NCI-H69 (cell line): Measurements from ENCODE around the gene SRSF3.

Experiments used
- DNase-seq: peaks from one replicate; lab custom pipeline; 2025; lab: John Stamatoyannopoulos, UW

Gene SRSF3

GRCh38 chr6:36623547-36624459 lies 29.6 kb downstream of the SRSF3 start:
- peak; percentile 94 for DNase-seq

GRCh38 chr6:36624461-36625157 lies 30.4 kb downstream of the SRSF3 start:
- DNase-seq: no peak

DNA sequence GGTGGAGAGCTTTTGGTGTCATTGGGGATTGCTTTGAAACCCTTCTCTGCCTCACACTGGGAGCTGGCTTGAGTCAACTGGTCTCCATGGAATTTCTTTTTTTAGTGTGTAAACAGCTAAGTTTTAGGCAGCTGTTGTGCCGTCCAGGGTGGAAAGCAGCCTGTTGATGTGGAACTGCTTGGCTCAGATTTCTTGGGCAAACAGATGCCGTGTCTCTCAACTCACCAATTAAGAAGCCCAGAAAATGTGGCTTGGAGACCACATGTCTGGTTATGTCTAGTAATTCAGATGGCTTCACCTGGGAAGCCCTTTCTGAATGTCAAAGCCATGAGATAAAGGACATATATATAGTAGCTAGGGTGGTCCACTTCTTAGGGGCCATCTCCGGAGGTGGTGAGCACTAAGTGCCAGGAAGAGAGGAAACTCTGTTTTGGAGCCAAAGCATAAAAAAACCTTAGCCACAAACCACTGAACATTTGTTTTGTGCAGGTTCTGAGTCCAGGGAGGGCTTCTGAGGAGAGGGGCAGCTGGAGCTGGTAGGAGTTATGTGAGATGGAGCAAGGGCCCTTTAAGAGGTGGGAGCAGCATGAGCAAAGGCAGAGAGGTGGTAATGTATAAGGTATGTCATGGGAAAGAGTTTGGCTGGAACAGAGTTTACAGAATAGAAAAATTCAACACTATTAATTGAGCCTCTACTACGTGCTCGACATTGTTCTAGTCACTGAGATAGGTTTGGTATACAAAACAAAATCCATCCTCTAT lies 31.2 kb downstream of the SRSF3 start:
- DNase-seq: peak; percentile 96

DNA sequence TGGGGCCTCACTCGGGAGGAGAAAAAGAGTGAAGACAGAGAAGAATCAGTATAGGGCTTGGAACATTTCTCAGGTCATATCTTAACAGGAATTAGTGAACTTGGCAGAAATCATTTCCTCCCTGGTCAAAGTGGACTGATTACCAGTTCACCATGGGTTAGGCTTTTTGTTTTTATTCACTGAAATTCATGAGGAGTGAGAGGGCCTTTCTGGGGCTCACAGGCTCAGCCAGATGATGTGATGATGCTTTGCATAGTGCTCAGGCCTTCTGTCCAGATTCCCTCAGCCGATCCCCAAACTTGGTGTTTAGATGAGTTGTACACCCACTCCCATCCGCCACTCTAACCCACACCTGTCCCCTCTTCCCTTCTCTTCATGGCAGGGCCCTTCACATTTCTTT lies 32.5 kb downstream of the SRSF3 start:
- DNase-seq: no peak

- no peak for DNase-seq
Measured at GRCh38 chr6:36627141-36627540, 33.0 kb downstream of the SRSF3 start.

GRCh38 chr6:36627801-36628246 lies 33.7 kb downstream of the SRSF3 start:
- peak; percentile 74 for DNase-seq

- no peak for DNase-seq
Measured at GRCh38 chr6:36629784-36630183, 35.6 kb downstream of the SRSF3 start.

DNA sequence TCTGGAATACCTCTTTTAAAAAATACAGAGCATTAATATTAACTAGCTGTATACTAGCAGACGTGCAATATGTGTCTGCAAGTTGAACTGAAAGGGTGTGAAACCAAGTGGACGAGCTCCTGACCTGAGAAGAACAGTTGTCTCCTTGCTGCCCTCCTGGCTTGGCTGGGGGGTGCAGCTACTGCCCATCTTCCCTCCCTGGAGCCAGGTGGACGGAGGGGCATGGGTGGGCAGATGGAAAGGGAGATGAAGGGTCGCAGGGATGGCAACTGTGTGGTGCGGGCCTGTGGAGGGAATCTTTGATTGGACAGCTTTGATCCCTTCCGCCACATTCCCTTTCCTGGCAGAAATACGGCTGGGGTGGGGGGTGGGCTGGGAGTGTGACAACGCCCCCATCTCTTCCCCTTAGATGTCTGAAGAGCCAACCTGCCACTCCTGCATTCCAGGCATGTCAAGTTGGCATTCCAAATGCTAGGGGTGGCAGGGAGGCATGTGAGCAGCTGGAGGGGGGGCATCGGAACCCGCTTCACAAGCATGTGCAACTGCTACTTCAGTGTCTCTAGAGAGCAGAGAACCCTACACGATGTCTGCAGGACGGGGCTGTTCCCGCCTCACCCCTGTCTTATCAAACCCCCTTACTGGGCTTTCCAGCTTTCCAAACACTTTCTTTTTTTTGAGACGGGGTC lies 37.3 kb downstream of the SRSF3 start:
- DNase-seq: no peak

- no peak for DNase-seq
Measured at GRCh38 chr6:36633370-36633769, 39.2 kb downstream of the SRSF3 start.

DNA sequence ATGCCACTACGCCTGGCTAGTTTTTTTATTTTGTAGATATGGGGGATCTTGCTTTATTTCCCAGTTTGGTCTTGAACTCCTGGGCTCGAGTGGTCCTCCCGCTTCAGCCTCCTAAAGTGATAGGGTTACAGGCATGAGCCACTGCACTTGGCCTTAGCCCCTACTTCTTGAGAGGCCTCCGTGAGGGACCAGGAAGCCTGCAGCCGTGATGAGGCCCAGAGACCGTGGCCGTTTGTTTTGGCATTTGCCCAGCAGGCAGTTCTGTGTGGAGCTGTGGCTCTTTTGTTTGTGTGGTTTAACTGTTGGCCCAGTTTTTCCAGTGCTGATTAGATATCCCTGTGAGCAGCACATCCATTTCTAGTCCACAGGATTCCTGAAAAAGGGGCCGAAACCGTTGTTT lies 39.8 kb downstream of the SRSF3 start:
- DNase-seq: peak; percentile 82

GRCh38 chr6:36634317-36635108 lies 40.4 kb downstream of the SRSF3 start:
- DNase-seq: no peak

DNA sequence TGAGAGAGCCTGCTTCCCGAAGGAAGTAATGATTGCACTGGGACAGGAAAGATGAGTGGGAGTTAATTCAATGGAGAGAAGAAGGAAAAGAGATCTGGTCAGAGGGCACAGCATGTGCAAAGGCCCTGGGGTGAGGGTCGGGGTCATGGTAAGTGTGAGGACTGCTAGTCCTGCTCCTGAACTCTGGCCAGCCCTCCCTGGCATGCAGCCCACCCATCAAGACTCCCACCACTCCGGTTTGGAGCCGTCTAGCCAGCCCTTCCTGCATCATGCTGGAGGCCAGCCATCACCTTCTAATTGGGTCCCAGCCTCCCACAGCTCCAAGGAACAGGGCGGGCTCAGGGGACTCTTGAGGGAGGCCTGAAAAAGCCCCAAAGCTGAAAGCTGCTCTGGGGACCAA lies 42.1 kb downstream of the SRSF3 start:
- no peak for DNase-seq

GRCh38 chr6:36636687-36637418 lies 42.7 kb downstream of the SRSF3 start:
- peak; percentile 45 for DNase-seq

- no peak for DNase-seq
Measured at GRCh38 chr6:36638579-36638978, 44.4 kb downstream of the SRSF3 start.

GRCh38 chr6:36639171-36639808 lies 45.1 kb downstream of the SRSF3 start:
- no peak for DNase-seq

GRCh38 chr6:36641543-36641942 lies 47.4 kb downstream of the SRSF3 start:
- DNase-seq: no peak

- peak; percentile 61 for DNase-seq
Measured at GRCh38 chr6:36642913-36643817, 49.0 kb downstream of the SRSF3 start.

- DNase-seq: no peak
Measured at GRCh38 chr6:36643977-36644376, 49.8 kb downstream of the SRSF3 start.

DNA sequence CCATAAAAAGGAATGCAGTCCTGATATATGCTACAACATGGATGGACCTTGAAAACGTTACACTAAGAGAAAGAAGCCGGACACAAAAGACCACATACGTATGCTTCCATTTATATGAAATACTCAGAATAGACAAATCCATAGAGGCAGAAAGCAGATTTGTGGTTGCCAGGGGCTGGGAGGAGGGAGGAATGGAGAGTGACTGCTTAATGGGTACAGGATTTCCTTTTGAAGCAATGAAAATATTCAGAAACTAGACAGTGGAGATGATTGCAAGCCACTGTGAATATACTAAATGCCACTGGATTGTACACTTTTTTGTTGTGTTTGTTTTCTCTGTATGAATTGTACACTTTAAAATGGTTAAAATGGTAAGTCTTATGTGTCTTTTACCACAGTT lies 54.9 kb downstream of the SRSF3 start:
- no peak for DNase-seq
